Esophagus squamous epithelium (tissue), 4 donors: Measurements from ENCODE around the gene TGFBRAP1.

Experiments
- CTCF ChIP-seq, 6 experiments: fragments of 450-650 bp in 4 of 6; fragments of 200-600 bp in 2 of 6; sonication (generic) in 2 of 6; IDR thresholded peaks; one replicate each; pipeline ENCODE4 v1.5.1; 2016 to 2019; ENCODE audit warnings: antibody characterized with exemption in 6 of 6, mild to moderate bottlenecking in 4 of 6, moderate library complexity in 4 of 6
- POLR2A ChIP-seq, 4 donors: fragments of 450-650 bp; IDR thresholded peaks; one replicate each; pipeline ENCODE4 v1.6.1; 2017; ENCODE audit warnings: antibody characterized with exemption in 4 of 4, mild to moderate bottlenecking in 4 of 4, moderate library complexity in 3 of 4

- TF ChIP-seq POLR2A (IDR thresholded peaks at IDR 0.05) (no peak), CTCF (IDR thresholded peaks at IDR 0.05) (no peak)
These were observed 22.0 kb downstream of the TGFBRAP1 start for GRCh38 chr2:105307550-105307949.
